Measurements from ENCODE around the gene SNTA1. TPM values are rescaled to one million over a fixed set of nuclear protein-coding genes. Genes with fewer than 3 reads are reported as not detected.
"Not testable (repeated sequence)": the region's sequence is repeated elsewhere in the genome, so short reads cannot be mapped to it uniquely, and the experiment has no call there.

SNTA1 gene
- total and polyA plus RNA-seq, 2 experiments from 2014 or later = 24.6 to 28.0 TPM

GRCh38 chr20:33443006-33443511 is 504 bp downstream of the SNTA1 start:
- H3K4me3 ChIP-seq = peak overlapping the region; percentile 75
- 4% methylated on average over 45 of the region's 45 CpGs for WGBS (ENCODE audit: low lambda C conversion rate, missing lambda C conversion rate)
- H3K27me3 ChIP-seq = no peaks in the 10 kb centered on the region
- TF ChIP-seq EZH2 (IDR thresholded peaks at IDR 0.05; ENCODE audit: borderline replicate concordance) (no peak), CTCF (IDR thresholded peaks at IDR 0.05; ENCODE audit: poor library complexity) (no peak), EZH2phosphoT487 (IDR thresholded peaks at IDR 0.05; ENCODE audit: low read depth, severe bottlenecking, unreplicated experiment) (no peak)
- H3K36me3 ChIP-seq (replicated peaks; ENCODE audit: insufficient read depth, low read depth) = no peaks in the 10 kb centered on the region
- peaks cover 13% of the 10 kb centered on the region for H3K4me1 ChIP-seq (ENCODE audit: insufficient read depth)
- H3K4me2 ChIP-seq = peak overlapping the region; percentile 95
- H3K9me2 ChIP-seq (replicated peaks; ENCODE audit: insufficient read depth) = no peaks in the 10 kb centered on the region
- H3K9me3 ChIP-seq (ENCODE audit: low read depth) = no peaks in the 10 kb centered on the region
- peak overlapping the region; percentile 49 for H3K27ac ChIP-seq
- no peaks in the 10 kb centered on the region for H4K20me1 ChIP-seq (ENCODE audit: insufficient read depth, poor library complexity, severe bottlenecking)
- peak; percentile 72 for DNase-seq (ENCODE audit: low spot score)
- peaks cover 2% of the 10 kb centered on the region for H3K79me2 ChIP-seq
- H2AFZ ChIP-seq = peak overlapping the region; percentile 92

GRCh38 chr20:33442136-33443005 is 1.2 kb downstream of the SNTA1 start:
- no peaks in the 10 kb centered on the region for H4K20me1 ChIP-seq (ENCODE audit: insufficient read depth, poor library complexity, severe bottlenecking)
- H3K9me2 ChIP-seq (replicated peaks; ENCODE audit: insufficient read depth) = no peaks in the 10 kb centered on the region
- no peaks in the 10 kb centered on the region for H3K36me3 ChIP-seq (replicated peaks; ENCODE audit: insufficient read depth, low read depth)
- H3K9me3 ChIP-seq (ENCODE audit: low read depth) = no peaks in the 10 kb centered on the region
- DNase-seq (ENCODE audit: low spot score) = no peak
- H2AFZ ChIP-seq = peak overlapping the region; percentile 92
- WGBS (ENCODE audit: low lambda C conversion rate, missing lambda C conversion rate) = 92% methylated on average over 9 of the region's 9 CpGs
- no peak for TF ChIP-seq EZH2phosphoT487 (IDR thresholded peaks at IDR 0.05; ENCODE audit: low read depth, severe bottlenecking, unreplicated experiment)
- TF ChIP-seq EZH2 (IDR thresholded peaks at IDR 0.05; ENCODE audit: borderline replicate concordance) = no peak
- no peak for TF ChIP-seq CTCF (IDR thresholded peaks at IDR 0.05; ENCODE audit: poor library complexity)
- H3K79me2 ChIP-seq = peaks cover 2% of the 10 kb centered on the region
- peak overlapping the region; percentile 75 for H3K4me3 ChIP-seq
- no peaks in the 10 kb centered on the region for H3K27me3 ChIP-seq
- peaks cover 13% of the 10 kb centered on the region for H3K4me1 ChIP-seq (ENCODE audit: insufficient read depth)
- H3K4me2 ChIP-seq = peak overlapping the region; percentile 95
- H3K27ac ChIP-seq = no peak overlapping the region

GRCh38 chr20:33441142-33441955 is 2.2 kb downstream of the SNTA1 start:
- Histone ChIP-seq H3K4me1 (ENCODE audit: insufficient read depth) (peaks cover 13% of the 10 kb centered on the region), H2AFZ (no peak overlapping the region), H3K27ac (no peak overlapping the region), H3K4me2 (no peak overlapping the region), H3K4me3 (no peak overlapping the region), H3K9me2 (replicated peaks; ENCODE audit: insufficient read depth) (no peaks in the 10 kb centered on the region), H3K9me3 (ENCODE audit: low read depth) (no peaks in the 10 kb centered on the region), H3K79me2 (peaks cover 2% of the 10 kb centered on the region), H4K20me1 (ENCODE audit: insufficient read depth, poor library complexity, severe bottlenecking) (no peaks in the 10 kb centered on the region), H3K36me3 (replicated peaks; ENCODE audit: insufficient read depth, low read depth) (no peaks in the 10 kb centered on the region), H3K27me3 (no peaks in the 10 kb centered on the region)
- TF ChIP-seq EZH2phosphoT487 (IDR thresholded peaks at IDR 0.05; ENCODE audit: low read depth, severe bottlenecking, unreplicated experiment) = no peak
- TF ChIP-seq CTCF (IDR thresholded peaks at IDR 0.05; ENCODE audit: poor library complexity) = no peak
- TF ChIP-seq EZH2 (IDR thresholded peaks at IDR 0.05; ENCODE audit: borderline replicate concordance) = no peak
- DNase-seq (ENCODE audit: low spot score) = peak; percentile 22
- WGBS (ENCODE audit: low lambda C conversion rate, missing lambda C conversion rate) = 71% methylated on average over 7 of the region's 7 CpGs

- H3K27ac ChIP-seq; H3K27me3 ChIP-seq; H3K9me3 ChIP-seq (ENCODE audit: low read depth); H3K4me2 ChIP-seq; DNase-seq (ENCODE audit: low spot score); H3K4me3 ChIP-seq; H3K79me2 ChIP-seq; H4K20me1 ChIP-seq (ENCODE audit: insufficient read depth, poor library complexity, severe bottlenecking); H3K36me3 ChIP-seq (replicated peaks; ENCODE audit: insufficient read depth, low read depth); H3K9me2 ChIP-seq (replicated peaks; ENCODE audit: insufficient read depth); H2AFZ ChIP-seq: not testable (repeated sequence)
- H3K4me1 ChIP-seq (ENCODE audit: insufficient read depth) = peaks cover 13% of the 10 kb centered on the region
- 82% methylated on average over 7 of the region's 7 CpGs for WGBS (ENCODE audit: low lambda C conversion rate, missing lambda C conversion rate)
Measured at GRCh38 chr20:33440562-33440961, 3.0 kb downstream of the SNTA1 start.
